RCC 7860 (cell line): ENCODE results near the gene HEXD.
"Not testable (repeated sequence)": the region's sequence is repeated elsewhere in the genome, so short reads cannot be mapped to it uniquely, and the experiment has no call there.

ENCODE experiments used
- DNase-seq: peaks from one replicate; pipeline ENCODE4 v3.0.0-alpha.2; 2015; ENCODE audit warnings: low spot score
- FAIRE-seq: peaks from 2 replicates; lab custom pipeline; 2012; peaks lifted over from hg19 to GRCh38; lab: Jason Lieb, UNC

HEXD gene

DNA sequence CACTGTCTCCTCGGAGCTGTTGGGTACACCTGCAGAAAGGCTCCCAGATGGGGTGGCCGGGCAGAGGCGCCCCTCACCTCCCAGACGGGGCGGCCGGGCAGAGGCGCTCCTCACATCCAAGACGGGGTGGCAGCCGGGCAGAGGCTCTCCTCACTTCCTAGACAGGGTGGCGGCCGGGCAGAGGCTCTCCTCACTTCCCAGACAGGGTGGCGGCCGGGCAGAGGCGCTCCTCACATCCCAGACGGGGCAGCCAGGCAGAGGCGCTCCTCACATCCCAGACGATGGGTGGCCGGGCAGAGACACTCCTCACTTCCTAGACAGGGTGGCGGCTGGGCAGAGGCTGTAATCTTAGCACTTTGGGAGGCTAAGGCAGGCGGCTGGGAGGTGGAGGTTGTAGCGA, 35.6 kb downstream of the HEXD start:
- not testable (repeated sequence) for FAIRE-seq, DNase-seq

GRCh38 chr17:82457073-82457928, 39.2 kb downstream of the HEXD start:
- FAIRE-seq = no peak
- DNase-seq = no peak

DNA sequence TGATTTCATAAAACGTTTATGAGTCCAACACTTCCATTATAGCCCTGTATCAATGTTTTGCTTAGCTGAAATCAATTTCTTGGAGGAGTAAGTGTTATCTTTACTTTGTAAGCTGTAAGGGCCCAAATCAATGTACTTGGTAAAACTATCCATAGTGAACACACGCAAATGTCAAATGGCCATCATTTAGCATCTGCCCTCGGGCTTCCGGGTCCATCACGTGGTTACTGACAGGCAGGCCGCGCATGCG, 39.7 kb downstream of the HEXD start:
- DNase-seq (no peak), FAIRE-seq (no peak)

- DNase-seq = peak; percentile 97
- peak; percentile 57 for FAIRE-seq
Observed at GRCh38 chr17:82458179-82458884, 40.2 kb downstream of the HEXD start, which contains the start of gene NARF. NARF (plus strand) TSS chr17:82458741; CDS start chr17:82458804, 63 bp downstream.

GRCh38 chr17:82458885-82459424, 40.8 kb downstream of the HEXD start:
- DNase-seq = peak; percentile 7
- FAIRE-seq = no peak

GRCh38 chr17:82459936-82460335, 41.8 kb downstream of the HEXD start:
- DNase-seq, FAIRE-seq: not testable (repeated sequence)

GRCh38 chr17:82461827-82462524, 43.8 kb downstream of the HEXD start:
- DNase-seq = no peak
- FAIRE-seq = no peak

DNA sequence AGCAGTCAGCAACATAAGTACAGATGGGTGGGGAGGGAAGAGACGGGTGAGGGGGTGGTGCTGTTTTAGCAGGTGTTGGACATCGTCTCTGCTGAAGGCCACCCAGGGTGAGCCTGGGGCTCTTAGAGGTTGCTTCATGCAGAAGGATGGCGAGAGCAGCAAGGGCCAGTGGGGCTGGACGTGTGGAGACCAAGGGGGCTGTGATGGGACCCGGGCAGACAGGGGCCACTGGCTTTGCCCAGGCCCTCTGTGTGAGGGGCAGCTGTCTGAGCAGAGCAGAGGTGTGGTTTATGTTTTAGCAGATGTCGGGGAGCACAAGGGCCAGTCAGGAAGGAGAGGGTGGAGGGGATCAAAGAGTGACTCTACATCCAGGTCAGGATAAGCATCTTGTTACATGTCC, 45.2 kb downstream of the HEXD start:
- no peak for FAIRE-seq

GRCh38 chr17:82463925-82464566, 45.9 kb downstream of the HEXD start:
- FAIRE-seq = no peak

More for the DNA sequence above, 45.2 kb downstream of the HEXD start:
- DNase-seq = no peak

DNA sequence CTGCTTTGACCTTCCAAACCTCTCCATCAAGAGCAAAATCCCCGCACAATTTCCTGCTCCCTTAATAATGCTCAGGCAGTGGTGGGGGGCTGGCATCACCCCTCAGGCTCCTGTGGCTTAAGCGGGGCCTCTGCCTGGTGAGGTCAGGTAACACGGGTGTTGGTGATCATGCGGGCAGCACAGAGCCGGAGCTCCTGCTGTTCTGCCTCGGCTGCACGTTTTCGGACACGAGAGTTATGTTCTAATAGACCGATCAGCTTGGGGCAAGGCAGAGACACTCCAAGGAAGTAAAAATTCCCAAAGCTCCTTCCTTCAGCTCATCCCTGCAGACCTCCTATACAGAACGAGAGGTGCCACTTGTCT, 46.4 kb downstream of the HEXD start:
- DNase-seq = no peak
- FAIRE-seq = no peak

More at GRCh38 chr17:82463925-82464566, 45.9 kb downstream of the HEXD start:
- DNase-seq = no peak

- DNase-seq (no peak), FAIRE-seq (no peak)
Observed at GRCh38 chr17:82465023-82465603, 47.0 kb downstream of the HEXD start.

GRCh38 chr17:82468692-82469091, 50.5 kb downstream of the HEXD start:
- no peak for FAIRE-seq
- no peak for DNase-seq

DNA sequence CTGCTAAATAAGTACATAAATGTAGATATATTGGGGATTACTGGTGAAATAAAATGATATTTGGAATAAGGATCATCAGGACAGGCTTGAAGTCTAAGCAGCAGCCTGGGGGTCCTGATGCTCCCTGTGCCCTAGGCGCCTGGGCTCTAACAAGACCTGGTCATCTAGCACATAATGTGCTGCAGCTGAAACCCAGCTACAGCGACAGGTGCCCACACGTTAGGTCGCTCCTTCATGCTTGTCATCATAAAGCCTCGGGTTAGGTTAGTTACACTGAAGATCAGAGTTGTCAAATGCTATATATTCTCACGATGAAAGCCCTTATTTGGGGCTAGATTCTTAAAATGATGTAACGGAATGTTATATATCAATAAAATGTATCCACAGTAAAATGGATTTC, 51.9 kb downstream of the HEXD start:
- DNase-seq (no peak), FAIRE-seq (no peak)

DNA sequence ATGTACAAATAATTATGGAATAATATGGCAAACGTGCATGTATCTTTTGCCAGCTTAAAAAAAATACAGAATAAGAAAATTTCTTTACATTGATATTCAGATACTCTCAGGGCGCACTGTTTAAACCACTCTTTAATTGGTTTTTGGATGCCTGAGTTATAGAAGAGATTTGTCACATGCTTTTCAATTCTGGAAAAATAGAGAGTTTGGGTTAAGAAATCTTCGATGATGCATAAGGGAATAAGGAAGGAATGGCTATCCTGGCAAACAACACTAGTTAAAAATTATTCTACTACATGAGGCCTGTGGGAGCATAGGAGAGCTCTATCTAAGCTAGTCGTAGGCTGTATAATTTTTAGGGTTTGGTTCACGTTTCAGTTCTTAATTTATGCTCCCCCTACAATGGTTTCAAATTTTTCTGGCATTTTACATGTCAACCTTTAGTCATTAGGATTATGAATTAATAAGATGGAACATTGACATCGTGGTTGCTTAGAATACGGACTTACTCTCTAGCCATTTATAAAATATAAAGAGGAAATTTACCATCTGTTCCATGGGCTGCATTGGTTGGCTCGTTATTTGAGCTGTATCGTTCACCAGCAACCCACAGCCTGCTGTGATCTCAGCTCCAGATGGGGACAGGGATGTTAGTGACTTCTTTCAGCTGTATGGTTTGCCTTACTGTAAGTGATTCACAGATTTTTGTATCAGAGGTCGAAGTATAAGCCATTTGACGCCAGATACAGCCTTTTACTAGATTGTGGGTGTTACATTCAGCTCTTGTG, 56.3 kb downstream of the HEXD start:
- DNase-seq (no peak), FAIRE-seq (no peak)

GRCh38 chr17:82475458-82475857, 57.3 kb downstream of the HEXD start:
- FAIRE-seq (no peak), DNase-seq (peak; percentile 11)

DNA sequence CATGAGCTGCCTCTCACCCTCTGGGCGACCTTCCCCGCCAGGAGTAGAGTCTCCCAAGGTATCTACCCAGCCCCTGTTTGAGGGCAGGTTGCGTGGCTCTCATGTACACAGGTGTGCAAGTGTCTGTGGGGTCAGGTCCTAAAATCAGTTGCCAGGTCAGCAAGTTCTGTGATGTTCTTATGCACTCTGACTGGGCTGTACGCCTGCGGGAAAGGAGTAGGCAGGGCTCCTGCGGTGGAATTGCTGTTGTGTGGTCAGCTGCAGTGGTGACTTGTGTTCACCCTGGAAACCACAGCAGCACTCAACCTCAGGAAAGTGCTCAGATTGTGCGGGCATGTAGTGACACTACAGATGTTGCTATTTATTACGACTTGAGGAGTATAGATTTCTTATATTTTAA, 59.8 kb downstream of the HEXD start:
- DNase-seq (no peak), FAIRE-seq (no peak)

DNA sequence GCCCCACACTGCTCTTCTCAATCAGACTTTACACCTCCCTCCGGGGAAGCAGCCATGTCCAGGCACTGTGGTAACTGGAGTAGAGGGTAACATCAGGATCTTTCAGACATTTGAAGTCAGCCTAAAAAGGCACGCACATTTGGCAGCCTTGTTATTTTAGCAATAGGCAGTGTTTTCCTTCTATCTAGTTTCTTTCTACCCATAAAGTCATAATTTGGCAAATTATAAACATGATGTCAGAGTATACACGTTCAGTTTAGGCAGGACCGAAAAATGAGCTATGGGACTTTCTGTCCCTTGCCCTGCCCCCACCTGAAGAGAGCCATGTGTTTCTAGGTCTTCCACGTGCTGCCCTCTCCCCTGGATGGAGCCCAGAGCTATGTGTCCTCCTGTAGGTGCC, 61.5 kb downstream of the HEXD start:
- DNase-seq = no peak
- no peak for FAIRE-seq

DNA sequence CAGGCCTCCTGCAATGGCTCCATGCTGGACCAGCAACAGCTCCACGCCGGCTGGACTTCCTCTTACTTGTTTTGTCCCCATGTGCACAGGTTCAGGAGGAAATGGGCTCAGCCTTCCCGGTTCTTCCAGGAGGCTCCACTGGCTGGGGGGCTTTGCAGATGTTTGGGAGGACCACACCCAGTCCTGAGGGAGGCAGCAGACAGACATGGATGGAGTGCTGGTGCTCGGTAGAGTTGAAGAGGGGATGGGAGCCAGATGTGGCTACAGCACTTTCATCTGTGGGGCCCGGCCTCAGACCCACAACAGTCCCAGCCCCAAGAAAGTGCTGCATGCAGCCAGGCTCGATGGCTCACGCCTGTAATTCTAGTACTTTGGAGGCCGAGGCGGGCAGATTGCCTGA, 62.2 kb downstream of the HEXD start:
- DNase-seq = no peak
- FAIRE-seq = no peak

GRCh38 chr17:82483204-82483660, 65.1 kb downstream of the HEXD start:
- FAIRE-seq (no peak), DNase-seq (no peak)

DNA sequence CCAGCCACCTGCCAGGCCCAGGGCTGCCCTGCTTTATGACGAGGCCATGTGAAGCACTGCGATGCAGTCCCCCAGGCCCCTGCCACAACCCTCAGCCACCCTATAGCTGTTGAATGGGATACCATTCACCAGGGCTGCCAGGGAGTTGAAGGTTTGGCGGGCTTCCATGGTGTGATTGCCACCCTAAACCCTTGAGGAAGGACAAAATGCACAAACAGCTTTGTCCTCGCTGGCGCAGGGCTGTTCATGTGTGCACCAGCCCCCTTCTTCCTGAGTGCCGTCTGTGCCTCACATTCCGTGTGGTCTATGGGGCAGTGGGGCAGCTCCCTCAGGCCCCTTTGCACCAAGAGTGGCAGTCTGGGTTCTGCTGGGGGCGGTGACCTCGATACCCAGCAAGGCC, 65.7 kb downstream of the HEXD start:
- no peak for FAIRE-seq
- DNase-seq = no peak
